Neural cell (in vitro differentiated cells): ENCODE data around the gene FAM174A.

Source experiments
- CTCF ChIP-seq: fragments of 450-650 bp; IDR thresholded peaks from 2 replicates; pipeline ENCODE4 v1.5.1; 2014; ENCODE audit warnings: antibody characterized with exemption, mild to moderate bottlenecking, moderate library complexity; ENCODE audit not compliant: poor library complexity, severe bottlenecking
- EP300 ChIP-seq: fragments of 450-650 bp; conservative IDR thresholded peaks from 2 replicates; pipeline ENCODE4 v1.6.1; 2014; ENCODE audit warnings: antibody characterized with exemption, mild to moderate bottlenecking, moderate library complexity; ENCODE audit not compliant: poor library complexity, severe bottlenecking
- EZH2 ChIP-seq: fragments of 200-600, 300-800 bp; shearing (Covaris generic), sonication (generic); IDR thresholded peaks from 2 replicates; pipeline ENCODE4 v1.6.1; 2014; ENCODE audit warnings: antibody characterized with exemption, low read length, borderline replicate concordance, mild to moderate bottlenecking; ENCODE audit not compliant: insufficient read depth, poor library complexity, severe bottlenecking
- MXI1 ChIP-seq: fragments of 450-650 bp; conservative IDR thresholded peaks from 2 replicates; pipeline ENCODE4 v1.6.1; 2014; ENCODE audit warnings: antibody characterized with exemption, mild to moderate bottlenecking; ENCODE audit not compliant: poor library complexity, severe bottlenecking
- POLR2AphosphoS5 ChIP-seq: IDR thresholded peaks from 2 replicates; pipeline ENCODE4 v1.6.1; 2012
- RAD21 ChIP-seq: fragments of 450-650 bp; conservative IDR thresholded peaks from 2 replicates; pipeline ENCODE4 v1.6.1; 2014; ENCODE audit warnings: antibody characterized with exemption, mild to moderate bottlenecking, moderate library complexity
- REST ChIP-seq: IDR thresholded peaks from 2 replicates; pipeline ENCODE4 v1.6.1; 2012; ENCODE audit warnings: borderline replicate concordance
- SMC3 ChIP-seq: fragments of 450-650 bp; conservative IDR thresholded peaks from 2 replicates; pipeline ENCODE4 v1.6.1; 2014; ENCODE audit warnings: antibody characterized with exemption, mild to moderate bottlenecking, moderate library complexity; ENCODE audit not compliant: poor library complexity
- TAF1 ChIP-seq: IDR thresholded peaks from 2 replicates; pipeline ENCODE4 v1.6.1; 2012; ENCODE audit warnings: low read depth

DNA sequence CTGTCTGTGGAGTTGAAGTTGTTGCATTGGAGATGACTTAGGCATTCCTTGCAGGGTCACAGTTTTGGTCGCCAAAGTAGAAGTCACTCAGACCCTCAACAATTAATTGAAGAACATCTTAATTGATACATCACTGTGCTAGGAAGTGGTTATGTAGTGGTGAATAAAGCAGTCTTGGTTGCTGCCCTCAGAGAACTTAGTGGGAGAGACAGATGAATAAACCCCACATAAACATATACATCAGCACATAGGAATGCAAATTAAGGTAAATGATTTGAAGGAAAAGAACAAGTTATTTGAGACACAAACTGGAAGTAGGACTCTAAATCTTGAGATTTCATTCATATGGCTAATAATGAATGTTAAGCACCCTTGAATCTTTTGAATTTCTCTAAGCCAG lies 25.7 kb downstream of the FAM174A start:
- no peak for TF ChIP-seq MXI1
- TF ChIP-seq CTCF, result no peak
- TF ChIP-seq SMC3, result no peak
- no peak for TF ChIP-seq POLR2AphosphoS5
- no peak for TF ChIP-seq EZH2
- no peak for TF ChIP-seq EP300
- no peak for TF ChIP-seq TAF1
- no peak for TF ChIP-seq RAD21
- TF ChIP-seq REST, result no peak
